ENCODE results near the gene ZNF337.

ZNF337 gene

DNA sequence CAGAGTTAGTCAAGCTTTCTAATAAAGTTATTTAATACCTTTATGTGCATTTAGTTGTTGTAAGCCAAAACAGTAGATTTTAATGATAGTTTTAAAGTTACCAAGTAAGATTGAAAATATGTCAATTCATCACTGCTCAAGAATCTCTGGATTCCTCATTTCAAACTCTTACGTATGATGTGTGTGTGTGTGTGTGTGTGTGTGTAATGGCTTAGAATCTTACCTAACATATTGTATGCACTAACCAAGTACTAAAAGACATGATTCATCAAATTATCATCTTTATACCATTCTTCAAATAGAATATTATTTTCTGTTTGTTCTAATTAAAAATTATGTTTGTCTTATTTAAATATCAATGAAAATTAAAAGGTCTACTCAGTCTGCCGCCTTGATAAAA lies 41.5 kb upstream of the ZNF337 start:
- Histone ChIP-seq H4K20me1 (ENCODE audit: insufficient read depth, low read length) (no peaks in the 10 kb centered on the region), H3K9me3 (ENCODE audit: low read length) (no peaks in the 10 kb centered on the region), H3K27ac (ENCODE audit: low read depth, low read length, poor library complexity, severe bottlenecking) (no peak overlapping the region), H3K4me1 (ENCODE audit: insufficient read depth, low read length, severe bottlenecking) (no peaks in the 10 kb centered on the region), H3K9me2 (ENCODE audit: low read depth, low read length) (no peaks in the 10 kb centered on the region), H2AFZ (ENCODE audit: low read length) (no peak overlapping the region), H3K4me2 (ENCODE audit: low read length) (no peak overlapping the region), H3K4me3 (ENCODE audit: low read depth, low read length, poor library complexity, severe bottlenecking) (no peak overlapping the region), H3F3A (ENCODE audit: insufficient read depth, low read length) (no peaks in the 10 kb centered on the region), H3K79me2 (ENCODE audit: insufficient read depth, low read length) (no peaks in the 10 kb centered on the region), H3K9ac (ENCODE audit: low read length) (no peak overlapping the region), H3K36me3 (ENCODE audit: insufficient read depth, low read length) (no peaks in the 10 kb centered on the region), H3K27me3 (ENCODE audit: insufficient read depth, low read length) (no peaks in the 10 kb centered on the region)
- TF ChIP-seq EZH2 (IDR thresholded peaks at IDR 0.05; ENCODE audit: borderline replicate concordance, low read length) = no peak
- TF ChIP-seq, protein P1, sequence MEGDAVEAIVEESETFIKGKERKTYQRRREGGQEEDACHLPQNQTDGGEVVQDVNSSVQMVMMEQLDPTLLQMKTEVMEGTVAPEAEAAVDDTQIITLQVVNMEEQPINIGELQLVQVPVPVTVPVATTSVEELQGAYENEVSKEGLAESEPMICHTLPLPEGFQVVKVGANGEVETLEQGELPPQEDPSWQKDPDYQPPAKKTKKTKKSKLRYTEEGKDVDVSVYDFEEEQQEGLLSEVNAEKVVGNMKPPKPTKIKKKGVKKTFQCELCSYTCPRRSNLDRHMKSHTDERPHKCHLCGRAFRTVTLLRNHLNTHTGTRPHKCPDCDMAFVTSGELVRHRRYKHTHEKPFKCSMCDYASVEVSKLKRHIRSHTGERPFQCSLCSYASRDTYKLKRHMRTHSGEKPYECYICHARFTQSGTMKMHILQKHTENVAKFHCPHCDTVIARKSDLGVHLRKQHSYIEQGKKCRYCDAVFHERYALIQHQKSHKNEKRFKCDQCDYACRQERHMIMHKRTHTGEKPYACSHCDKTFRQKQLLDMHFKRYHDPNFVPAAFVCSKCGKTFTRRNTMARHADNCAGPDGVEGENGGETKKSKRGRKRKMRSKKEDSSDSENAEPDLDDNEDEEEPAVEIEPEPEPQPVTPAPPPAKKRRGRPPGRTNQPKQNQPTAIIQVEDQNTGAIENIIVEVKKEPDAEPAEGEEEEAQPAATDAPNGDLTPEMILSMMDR (IDR thresholded peaks at IDR 0.05; ENCODE audit: low read length) = no peak

DNA sequence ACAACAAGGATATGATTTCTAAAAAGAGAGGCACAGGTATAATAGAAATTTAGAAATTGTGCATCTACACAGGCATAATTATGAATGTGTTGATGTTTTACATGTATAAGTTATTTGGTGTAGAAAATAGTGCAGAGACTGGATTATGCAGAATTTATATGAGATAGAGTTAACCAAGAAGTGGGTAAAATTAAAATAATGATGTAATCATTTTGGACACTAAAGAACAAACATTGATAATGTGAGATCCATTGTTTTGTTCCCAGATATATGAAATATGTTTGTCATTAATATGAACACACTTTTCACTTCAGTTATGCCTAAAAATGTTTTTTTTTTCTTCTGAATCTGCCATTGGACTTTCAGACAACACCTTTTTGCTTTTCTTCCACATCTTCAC lies 37.2 kb upstream of the ZNF337 start:
- Histone ChIP-seq H2AFZ (ENCODE audit: low read length) (no peak overlapping the region), H3K9ac (ENCODE audit: low read length) (no peak overlapping the region), H3K9me2 (ENCODE audit: low read depth, low read length) (no peaks in the 10 kb centered on the region), H3K4me3 (ENCODE audit: low read depth, low read length, poor library complexity, severe bottlenecking) (no peak overlapping the region), H4K20me1 (ENCODE audit: insufficient read depth, low read length) (no peaks in the 10 kb centered on the region), H3K27me3 (ENCODE audit: insufficient read depth, low read length) (no peaks in the 10 kb centered on the region), H3F3A (ENCODE audit: insufficient read depth, low read length) (no peaks in the 10 kb centered on the region), H3K36me3 (ENCODE audit: insufficient read depth, low read length) (no peaks in the 10 kb centered on the region), H3K4me2 (ENCODE audit: low read length) (no peak overlapping the region), H3K9me3 (ENCODE audit: low read length) (no peaks in the 10 kb centered on the region), H3K27ac (ENCODE audit: low read depth, low read length, poor library complexity, severe bottlenecking) (no peak overlapping the region), H3K79me2 (ENCODE audit: insufficient read depth, low read length) (no peaks in the 10 kb centered on the region), H3K4me1 (ENCODE audit: insufficient read depth, low read length, severe bottlenecking) (no peaks in the 10 kb centered on the region)
- TF ChIP-seq, protein P1 (IDR thresholded peaks at IDR 0.05; ENCODE audit: low read length) = no peak

DNA sequence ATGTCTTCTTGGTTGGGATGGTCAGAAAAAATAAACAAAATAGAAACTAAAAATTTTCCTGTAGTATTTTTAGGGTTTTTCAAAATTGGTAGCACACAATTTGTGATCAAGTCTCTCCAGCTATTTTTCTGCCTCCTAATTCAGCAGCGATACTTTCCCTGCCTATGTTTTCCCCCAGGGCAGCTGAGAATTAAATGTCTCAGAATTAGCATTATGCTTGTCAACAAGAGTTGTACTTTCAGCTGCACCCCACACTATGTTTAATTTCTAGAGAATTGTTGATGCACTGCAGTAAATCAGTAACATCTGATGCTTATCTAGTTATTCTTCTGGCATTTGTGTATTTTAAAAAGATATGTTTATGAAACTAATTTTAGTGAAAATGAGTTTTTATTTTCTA lies 34.2 kb upstream of the ZNF337 start:
- H3K36me3 ChIP-seq (ENCODE audit: insufficient read depth, low read length) = no peaks in the 10 kb centered on the region
- no peak overlapping the region for H3K27ac ChIP-seq (ENCODE audit: low read depth, low read length, poor library complexity, severe bottlenecking)
- no peaks in the 10 kb centered on the region for H3K79me2 ChIP-seq (ENCODE audit: insufficient read depth, low read length)
- no peaks in the 10 kb centered on the region for H4K20me1 ChIP-seq (ENCODE audit: insufficient read depth, low read length)
- no peaks in the 10 kb centered on the region for H3F3A ChIP-seq (ENCODE audit: insufficient read depth, low read length)
- H3K9ac ChIP-seq (ENCODE audit: low read length) = no peak overlapping the region
- H3K4me3 ChIP-seq (ENCODE audit: low read depth, low read length, poor library complexity, severe bottlenecking) = no peak overlapping the region
- no peaks in the 10 kb centered on the region for H3K4me1 ChIP-seq (ENCODE audit: insufficient read depth, low read length, severe bottlenecking)
- H2AFZ ChIP-seq (ENCODE audit: low read length) = no peak overlapping the region
- no peak for TF ChIP-seq EZH2 (IDR thresholded peaks at IDR 0.05; ENCODE audit: borderline replicate concordance, low read length)
- TF ChIP-seq, protein P1 (IDR thresholded peaks at IDR 0.05; ENCODE audit: low read length) = no peak
- no peaks in the 10 kb centered on the region for H3K9me2 ChIP-seq (ENCODE audit: low read depth, low read length)
- no peaks in the 10 kb centered on the region for H3K27me3 ChIP-seq (ENCODE audit: insufficient read depth, low read length)
- H3K4me2 ChIP-seq (ENCODE audit: low read length) = no peak overlapping the region
- H3K9me3 ChIP-seq (ENCODE audit: low read length) = no peaks in the 10 kb centered on the region
